Kidney (tissue), 14 donors: ENCODE data around the gene NEK11. TPM values are rescaled to one million over a fixed set of nuclear protein-coding genes. Genes with fewer than 3 reads are reported as not detected.

Source experiments
- DNase-seq, 5 donors: peaks; one replicate each; pipeline ENCODE4 v3.0.0-alpha.2; 2013 to 2020
- FAIRE-seq: peaks from 2 replicates; lab custom pipeline; 2012; peaks lifted over from hg19 to GRCh38; lab: Jason Lieb, UNC
- H3K27ac ChIP-seq, 2 donors: one replicate each; pipeline ENCODE4 v1.7.0; 2013; ENCODE audit warnings: low read depth in 2 of 2, low read length in 2 of 2, inconsistent platforms in 1 of 2
- H3K27me3 ChIP-seq: one replicate; pipeline ENCODE4 v1.7.1; 2013; ENCODE audit warnings: low read length, inconsistent platforms; ENCODE audit not compliant: control insufficient read depth, insufficient read depth
- H3K36me3 ChIP-seq, 3 donors: one replicate each; pipeline versions ENCODE4 v1.7.0 to v1.7.1; 2013; ENCODE audit warnings: low read length in 3 of 3, control low read depth in 1 of 3, inconsistent platforms in 1 of 3; ENCODE audit not compliant: insufficient read depth in 3 of 3, control insufficient read depth in 2 of 3
- H3K4me1 ChIP-seq, 3 donors: one replicate each; pipeline versions ENCODE4 v1.7.0 to v1.7.1; 2013; ENCODE audit warnings: low read length in 3 of 3, inconsistent platforms in 1 of 3, low read depth in 1 of 3; ENCODE audit not compliant: control insufficient read depth in 2 of 3, insufficient read depth in 2 of 3
- H3K4me3 ChIP-seq, 3 donors: one replicate each; pipeline versions ENCODE4 v1.7.0 to v1.8.1; 2013; ENCODE audit warnings: low read length in 3 of 3, control low read depth in 1 of 3, inconsistent platforms in 1 of 3
- H3K9ac ChIP-seq, 3 donors: one replicate each; pipeline versions ENCODE4 v1.7.0 to v1.7.1; 2013; ENCODE audit warnings: low read length in 3 of 3, control low read depth in 1 of 3, inconsistent platforms in 1 of 3
- H3K9me3 ChIP-seq, 3 donors: one replicate each; pipeline versions ENCODE4 v1.7.0 to v1.7.1; 2013; ENCODE audit warnings: low read length in 3 of 3, control low read depth in 1 of 3, inconsistent platforms in 1 of 3; ENCODE audit not compliant: control insufficient read depth in 2 of 3, insufficient read depth in 1 of 3
- CTCF ChIP-seq: IDR thresholded peaks from 3 replicates; pipeline ENCODE4 v1.5.1; 2012; ENCODE audit warnings: mild to moderate bottlenecking, moderate library complexity, borderline replicate concordance; ENCODE audit not compliant: insufficient read depth; ENCODE audit errors: extremely low read depth
- intact Hi-C: fragments of 100-400 bp; cut with DNase I; formaldehyde crosslinking; loops from one replicate; pipeline ENCODE4 v1.11.1; 2022
- polyA plus RNA-seq: library from polyadenylated mRNA; stranded (reverse); fragments of 350-450 nt; fragmentation: Illumina TruSeq; extraction: RNeasy Lipid Tissue Mini Kit (QIAGEN cat#74804); gene quantifications from one replicate; pipeline ENCODE4 v1.2.3, GENCODE V29; 2014; ENCODE audit warnings: low read depth, low replicate concordance; ENCODE audit not compliant: insufficient read depth
- total RNA-seq: library from RNA; stranded (reverse); fragmentation: NEBNext Ultra II Directional; extraction: Animal tissue kit (Norgen Biotek cat#: 25700); gene quantifications from one replicate; pipeline ENCODE4 v1.2.1, GENCODE V29; 2021
- donor health status: control.
- donor health status: control.
- donor health status: control.
- donor health status: control.
- donor health status: control.
- donor health status: DM: yes; HTN: yes; CAD: no.
- donor health status: Normal renal cell carcinoma (clear cell type).

NEK11 gene
- total and polyA plus RNA-seq, 2 donors from 2014 or later: 7.9 to 13.2 TPM

DNA sequence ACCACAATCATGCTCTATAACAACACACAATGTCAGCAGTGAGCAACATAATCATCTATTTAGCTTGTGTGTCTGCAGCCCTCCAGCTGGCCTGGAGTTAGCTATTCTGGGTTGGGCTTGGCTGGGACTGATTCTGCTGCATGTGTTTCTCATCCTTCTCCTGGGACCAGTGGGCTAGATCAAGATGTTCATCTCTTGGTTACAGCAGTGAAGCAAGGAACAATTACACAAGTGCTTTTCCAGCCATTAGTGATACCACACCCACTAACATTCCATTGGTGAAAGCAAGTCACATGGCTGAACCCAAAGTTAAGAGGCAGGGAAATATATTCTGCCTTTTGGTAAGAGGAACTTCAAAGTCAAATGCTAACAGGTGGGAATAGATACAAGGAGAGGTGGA, 369.5 kb downstream of the NEK11 start:
- Histone ChIP-seq H3K4me3 (no peak overlapping the region), H3K9ac (no peak overlapping the region), H3K9me3 (no peaks in the 10 kb centered on the region), H3K27ac (no peak overlapping the region), H3K4me1 (no peaks in the 10 kb centered on the region), H3K27me3 (no peaks in the 10 kb centered on the region), H3K36me3 (no peaks in the 10 kb centered on the region)
- TF ChIP-seq CTCF: no peak
- no peak for FAIRE-seq
- no peak for DNase-seq
- intact Hi-C loops: no loop called here

DNA sequence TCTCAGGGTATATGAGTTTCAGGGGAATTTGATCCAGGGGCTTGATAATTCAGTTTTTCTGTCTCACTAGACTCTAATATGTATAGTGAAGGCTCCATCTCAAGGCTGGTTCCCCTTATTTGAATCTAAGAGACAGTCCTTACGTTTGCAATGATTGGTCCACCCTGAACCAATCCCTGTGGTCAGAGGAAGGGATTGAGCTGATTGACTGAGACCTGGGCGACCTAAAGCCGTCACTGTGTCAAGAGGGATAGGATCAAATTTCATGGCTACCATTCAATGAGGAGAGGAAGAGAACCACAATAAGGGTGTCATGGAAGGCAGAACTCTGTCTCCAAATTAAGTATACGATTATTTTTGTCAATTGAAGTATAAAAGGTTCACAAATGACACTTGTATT, 371.2 kb downstream of the NEK11 start:
- Histone ChIP-seq H3K4me3 (no peak overlapping the region), H3K9me3 (no peaks in the 10 kb centered on the region), H3K4me1 (no peaks in the 10 kb centered on the region), H3K27ac (no peak overlapping the region), H3K27me3 (no peaks in the 10 kb centered on the region), H3K9ac (no peak overlapping the region), H3K36me3 (no peaks in the 10 kb centered on the region)
- no peak for FAIRE-seq
- DNase-seq: no peak
- TF ChIP-seq CTCF: no peak
- intact Hi-C loops: no loop called here

Other genes starting within 250 kb of the NEK11 start
- gene ATP2C1, start 132.8 kb upstream of the NEK11 start, total RNA-seq: 102 TPM
- 46.8 TPM for gene ATP2C1, start 132.8 kb upstream of the NEK11 start, polyA plus RNA-seq
- gene ASTE1, start 52 bp upstream of the NEK11 start, total RNA-seq: 8.9 TPM
- 3.9 TPM for gene ASTE1, start 52 bp upstream of the NEK11 start, polyA plus RNA-seq